Activated naive CD8-positive, alpha-beta T cell treated with anti-CD3 and anti-CD28 coated beads, Interleukin-2, amount 50 U/mL, for 24 hours (primary cell): Measurements from ENCODE around the gene CELF2.
A peak's percentile ranks its signal among the peaks of the same experiment; 100 is the strongest.

Experiments used
- ATAC-seq: fragments of 150-1000 bp; cut with Tn5 transposase; one replicate; pipeline ENCODE4 v1.10.0; 2021
- DNase-seq: peaks from one replicate; pipeline ENCODE4 v3.0.0; 2021
- H3K27ac Mint-ChIP-seq: one replicate; pipeline ENCODE4 v1.8.0; 2021; ENCODE audit warnings: mild to moderate bottlenecking, mixed read lengths
- H3K27me3 Mint-ChIP-seq: one replicate; pipeline ENCODE4 v1.8.0; 2021; ENCODE audit warnings: mixed read lengths
- H3K36me3 Mint-ChIP-seq: one replicate; pipeline ENCODE4 v1.8.0; 2021; ENCODE audit warnings: low read depth, mixed read lengths
- H3K4me1 Mint-ChIP-seq: one replicate; pipeline ENCODE4 v1.8.0; 2021; ENCODE audit warnings: mixed read lengths
- H3K4me3 Mint-ChIP-seq: one replicate; pipeline ENCODE4 v1.8.0; 2021; ENCODE audit warnings: mild to moderate bottlenecking, moderate library complexity, mixed read lengths
- H3K9me3 Mint-ChIP-seq: one replicate; pipeline ENCODE4 v1.8.0; 2021; ENCODE audit warnings: mixed read lengths

The CELF2 gene

GRCh38 chr10:11255796-11256444 is 238.2 kb downstream of the CELF2 start:
- Mint-ChIP-seq H3K36me3 (peaks cover 72% of the 10 kb centered on the region), H3K4me1 (peaks cover 63% of the 10 kb centered on the region), H3K27me3 (no peaks in the 10 kb centered on the region), H3K9me3 (no peaks in the 10 kb centered on the region), H3K27ac (peak overlapping the region; percentile 68), H3K4me3 (no peak overlapping the region)
- DNase-seq (no peak), ATAC-seq (no peak)

- H3K36me3 Mint-ChIP-seq = peaks cover 78% of the 10 kb centered on the region
- peak overlapping the region; percentile 77 for H3K27ac Mint-ChIP-seq
- H3K4me3 Mint-ChIP-seq = no peak overlapping the region
- H3K9me3 Mint-ChIP-seq = no peaks in the 10 kb centered on the region
- no peaks in the 10 kb centered on the region for H3K27me3 Mint-ChIP-seq
- H3K4me1 Mint-ChIP-seq = peaks cover 73% of the 10 kb centered on the region
- ATAC-seq (no peak), DNase-seq (no peak)
Measured at GRCh38 chr10:11256896-11257295, 239.2 kb downstream of the CELF2 start.

- H3K27me3 Mint-ChIP-seq = no peaks in the 10 kb centered on the region
- no peak for ATAC-seq
- peaks cover 83% of the 10 kb centered on the region for H3K36me3 Mint-ChIP-seq
- H3K4me1 Mint-ChIP-seq = peaks cover 80% of the 10 kb centered on the region
- H3K4me3 Mint-ChIP-seq = no peak overlapping the region
- H3K27ac Mint-ChIP-seq = peak overlapping the region; percentile 77
- DNase-seq = no peak
- H3K9me3 Mint-ChIP-seq = no peaks in the 10 kb centered on the region
Measured at GRCh38 chr10:11257440-11258090, 239.9 kb downstream of the CELF2 start.

GRCh38 chr10:11260170-11260569 is 242.5 kb downstream of the CELF2 start:
- peaks cover 89% of the 10 kb centered on the region for H3K4me1 Mint-ChIP-seq
- peaks cover 83% of the 10 kb centered on the region for H3K36me3 Mint-ChIP-seq
- no peak overlapping the region for H3K4me3 Mint-ChIP-seq
- peak overlapping the region; percentile 10 for H3K27ac Mint-ChIP-seq
- ATAC-seq (no peak), DNase-seq (no peak)
- H3K27me3 Mint-ChIP-seq = no peaks in the 10 kb centered on the region
- H3K9me3 Mint-ChIP-seq = no peaks in the 10 kb centered on the region

GRCh38 chr10:11261143-11261542 is 243.5 kb downstream of the CELF2 start:
- Mint-ChIP-seq H3K27ac (peak overlapping the region; percentile 10), H3K36me3 (peaks cover 80% of the 10 kb centered on the region), H3K4me3 (no peak overlapping the region), H3K9me3 (no peaks in the 10 kb centered on the region), H3K4me1 (peaks cover 88% of the 10 kb centered on the region), H3K27me3 (no peaks in the 10 kb centered on the region)
- no peak for ATAC-seq
- no peak for DNase-seq

- Mint-ChIP-seq H3K4me1 (peaks cover 87% of the 10 kb centered on the region), H3K4me3 (no peak overlapping the region), H3K9me3 (no peaks in the 10 kb centered on the region), H3K27me3 (no peaks in the 10 kb centered on the region), H3K27ac (peak overlapping the region; percentile 81), H3K36me3 (peaks cover 76% of the 10 kb centered on the region)
- DNase-seq (no peak), ATAC-seq (no peak)
Measured at GRCh38 chr10:11261687-11262493, 244.2 kb downstream of the CELF2 start.

- ATAC-seq = no peak
- no peaks in the 10 kb centered on the region for H3K9me3 Mint-ChIP-seq
- peaks cover 75% of the 10 kb centered on the region for H3K36me3 Mint-ChIP-seq
- H3K4me1 Mint-ChIP-seq = peaks cover 87% of the 10 kb centered on the region
- H3K27ac Mint-ChIP-seq = peak overlapping the region; percentile 81
- H3K27me3 Mint-ChIP-seq = no peaks in the 10 kb centered on the region
- no peak overlapping the region for H3K4me3 Mint-ChIP-seq
- no peak for DNase-seq
Measured at GRCh38 chr10:11262494-11263345, 245.0 kb downstream of the CELF2 start.

- H3K27me3 Mint-ChIP-seq = no peaks in the 10 kb centered on the region
- peak; percentile 29 for ATAC-seq
- peaks cover 71% of the 10 kb centered on the region for H3K36me3 Mint-ChIP-seq
- H3K4me3 Mint-ChIP-seq = no peak overlapping the region
- peaks cover 82% of the 10 kb centered on the region for H3K4me1 Mint-ChIP-seq
- peak overlapping the region; percentile 4 for H3K27ac Mint-ChIP-seq
- H3K9me3 Mint-ChIP-seq = no peaks in the 10 kb centered on the region
- no peak for DNase-seq
Measured at GRCh38 chr10:11263767-11264166, 246.1 kb downstream of the CELF2 start.

- Mint-ChIP-seq H3K27me3 (no peaks in the 10 kb centered on the region), H3K36me3 (peaks cover 71% of the 10 kb centered on the region), H3K9me3 (no peaks in the 10 kb centered on the region), H3K4me3 (no peak overlapping the region), H3K4me1 (peaks cover 86% of the 10 kb centered on the region), H3K27ac (peak overlapping the region; percentile 36)
- ATAC-seq (no peak), DNase-seq (no peak)
Measured at GRCh38 chr10:11264296-11265048, 246.8 kb downstream of the CELF2 start.

GRCh38 chr10:11265484-11265883 is 247.8 kb downstream of the CELF2 start:
- Mint-ChIP-seq H3K4me3 (no peak overlapping the region), H3K4me1 (peaks cover 89% of the 10 kb centered on the region), H3K9me3 (no peaks in the 10 kb centered on the region), H3K27ac (peak overlapping the region; percentile 61), H3K36me3 (peaks cover 71% of the 10 kb centered on the region), H3K27me3 (no peaks in the 10 kb centered on the region)
- ATAC-seq = no peak
- no peak for DNase-seq

GRCh38 chr10:11266426-11266825 is 248.8 kb downstream of the CELF2 start:
- no peaks in the 10 kb centered on the region for H3K27me3 Mint-ChIP-seq
- peaks cover 88% of the 10 kb centered on the region for H3K4me1 Mint-ChIP-seq
- no peak overlapping the region for H3K4me3 Mint-ChIP-seq
- ATAC-seq (no peak), DNase-seq (no peak)
- peaks cover 72% of the 10 kb centered on the region for H3K36me3 Mint-ChIP-seq
- H3K9me3 Mint-ChIP-seq = no peaks in the 10 kb centered on the region
- peak overlapping the region; percentile 41 for H3K27ac Mint-ChIP-seq

GRCh38 chr10:11270135-11270857 is 252.6 kb downstream of the CELF2 start:
- Mint-ChIP-seq H3K36me3 (peaks cover 77% of the 10 kb centered on the region), H3K27me3 (no peaks in the 10 kb centered on the region), H3K4me3 (peak overlapping the region; percentile 2), H3K9me3 (no peaks in the 10 kb centered on the region), H3K27ac (peak overlapping the region; percentile 76), H3K4me1 (peaks cover 82% of the 10 kb centered on the region)
- ATAC-seq = peak; percentile 86
- DNase-seq = peak; percentile 84

GRCh38 chr10:11270858-11271179 is 253.1 kb downstream of the CELF2 start:
- Mint-ChIP-seq H3K9me3 (no peaks in the 10 kb centered on the region), H3K4me1 (peaks cover 82% of the 10 kb centered on the region), H3K27me3 (no peaks in the 10 kb centered on the region), H3K36me3 (peaks cover 78% of the 10 kb centered on the region), H3K27ac (peak overlapping the region; percentile 76), H3K4me3 (no peak overlapping the region)
- no peak for DNase-seq
- ATAC-seq = no peak
